GM18511 (cell line): ENCODE measurements around the gene IKZF1.
"Not testable (repeated sequence)": the region's sequence is repeated elsewhere in the genome, so short reads cannot be mapped to it uniquely, and the experiment has no call there.

Experiments used
- ATAC-seq: cut with Tn5 transposase; IDR thresholded peaks from one replicate; pipeline ENCODE4 v1.9.1; 2021; ENCODE audit warnings: mild to moderate bottlenecking, moderate library complexity; ENCODE audit not compliant: unreplicated experiment

Gene IKZF1

DNA sequence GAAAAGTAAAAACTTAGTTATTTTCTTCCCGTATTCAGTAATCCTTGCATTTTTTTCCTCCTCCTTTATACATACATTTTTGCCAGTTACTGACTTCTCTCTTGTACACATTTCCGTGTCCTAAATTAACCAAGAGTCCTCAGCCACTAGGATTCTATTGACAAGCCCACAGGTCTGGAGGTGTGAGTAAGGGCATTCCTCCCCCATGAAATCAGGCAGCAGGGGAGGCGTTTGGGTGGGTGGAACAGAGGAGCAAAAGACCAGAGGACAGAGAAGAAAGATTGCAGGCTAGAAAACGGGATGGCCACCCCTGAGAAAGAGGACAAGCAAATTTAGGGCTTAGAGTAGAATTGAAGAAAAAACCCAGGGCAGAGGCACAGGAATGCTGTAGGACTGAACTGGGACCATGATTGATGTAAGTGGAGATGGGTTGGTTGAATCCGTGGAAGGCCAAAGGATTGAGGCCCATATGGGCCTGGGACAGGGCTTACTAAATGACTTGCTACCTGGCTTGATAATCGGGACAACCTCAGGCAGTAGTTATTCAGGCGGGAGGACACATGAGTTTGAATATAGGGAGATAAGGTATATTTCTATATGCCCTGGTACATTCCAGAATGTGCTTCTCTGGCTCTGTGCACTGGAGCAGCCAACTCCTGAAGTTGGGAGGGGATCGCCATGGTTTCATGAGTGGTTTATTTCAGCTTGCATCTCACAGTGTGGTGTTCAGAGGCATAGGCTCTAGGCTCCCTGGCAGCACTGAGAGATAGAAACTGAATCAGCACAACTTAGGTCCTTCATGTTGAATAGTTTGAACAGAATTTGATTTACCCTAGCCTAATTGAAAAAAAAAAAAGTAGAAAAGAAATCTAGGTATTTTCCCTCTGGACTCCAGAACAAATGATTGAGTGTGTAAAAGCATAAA lies 28.0 kb downstream of the IKZF1 start:
- ATAC-seq, result no peak

DNA sequence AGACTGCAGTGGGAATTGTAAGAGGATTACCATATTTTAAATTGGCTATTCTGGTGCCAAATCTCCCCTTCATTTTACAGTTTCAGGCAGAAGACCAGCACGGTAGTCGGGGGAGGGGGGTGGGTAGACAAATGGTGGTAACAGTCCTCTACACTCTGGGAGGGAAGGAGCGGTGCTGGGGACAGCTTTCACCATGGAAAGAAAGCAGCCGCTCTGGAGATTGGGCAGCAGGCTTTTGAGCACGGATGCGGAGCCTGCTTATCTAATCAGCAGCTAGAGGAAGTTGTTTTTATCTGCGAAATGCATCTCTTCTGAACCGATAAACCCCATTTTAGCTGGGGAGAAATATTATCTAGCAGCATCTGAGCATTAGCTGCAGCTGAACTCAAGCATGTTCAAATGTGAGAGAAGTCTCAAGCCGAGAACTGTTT lies 28.7 kb downstream of the IKZF1 start:
- ATAC-seq, result no peak

- ATAC-seq, result no peak
Observed at GRCh38 chr7:50334341-50334994, 30.0 kb downstream of the IKZF1 start.

GRCh38 chr7:50335230-50335794 lies 30.8 kb downstream of the IKZF1 start:
- no peak for ATAC-seq

GRCh38 chr7:50335795-50336754 lies 31.6 kb downstream of the IKZF1 start:
- peak; percentile 29 for ATAC-seq

DNA sequence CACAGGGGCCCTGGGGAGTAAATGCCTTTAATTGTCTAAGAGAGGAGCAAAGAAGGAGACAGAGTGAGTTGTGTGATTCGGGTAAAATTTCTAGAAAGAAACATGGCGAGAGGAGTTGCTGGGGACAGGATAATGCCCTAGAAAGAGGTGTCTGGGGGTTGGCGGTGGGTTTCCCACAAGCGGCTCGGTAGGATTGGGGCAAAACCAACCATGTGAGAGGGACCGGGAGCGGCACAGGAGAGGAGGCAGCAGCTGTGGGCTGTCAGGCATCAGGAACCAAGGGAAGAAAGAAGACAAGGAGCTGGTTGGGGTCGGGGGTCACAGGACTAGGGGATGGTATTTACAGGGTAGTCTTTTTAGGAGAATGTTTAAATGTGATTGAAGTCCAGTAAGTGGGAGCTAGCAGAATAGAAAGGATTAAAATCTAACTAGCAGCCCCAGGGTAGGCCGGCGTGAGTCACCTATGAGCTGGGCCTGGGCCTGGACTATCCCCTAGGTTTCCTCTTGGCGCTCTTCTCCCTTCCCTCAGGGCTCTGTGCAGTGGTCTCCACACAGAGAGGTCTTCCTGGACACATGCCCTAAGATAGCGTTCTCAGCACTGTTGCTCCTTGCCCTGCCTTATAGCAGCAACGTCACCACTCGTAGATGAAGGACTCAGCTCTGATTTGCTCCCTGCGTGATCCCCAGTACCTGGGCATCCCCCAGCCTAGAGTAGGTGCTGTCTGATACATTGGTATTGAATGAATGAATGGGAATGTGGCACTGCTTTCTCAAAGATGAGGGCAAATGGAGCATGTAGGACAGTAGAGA lies 32.6 kb downstream of the IKZF1 start:
- ATAC-seq, result no peak

DNA sequence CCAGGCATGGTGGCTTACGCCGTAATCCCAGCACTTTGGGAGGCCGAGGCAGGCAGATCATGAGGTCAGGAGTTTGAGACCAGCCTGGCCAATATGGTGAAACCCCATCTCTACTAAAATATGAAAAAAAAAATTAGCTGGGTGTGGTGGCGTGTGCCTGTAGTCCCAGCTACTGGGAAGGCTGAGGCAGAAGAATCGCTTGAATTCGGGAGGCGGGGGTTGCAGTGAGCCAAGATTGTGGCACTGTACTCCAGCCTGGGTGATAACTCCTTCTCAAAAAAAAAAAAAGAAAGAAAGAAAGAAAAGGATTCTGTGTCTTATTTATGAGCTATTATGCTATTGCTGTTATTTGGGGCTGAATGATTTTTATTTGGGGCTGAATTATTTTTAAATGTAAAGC lies 35.0 kb downstream of the IKZF1 start:
- ATAC-seq, result not testable (repeated sequence)

DNA sequence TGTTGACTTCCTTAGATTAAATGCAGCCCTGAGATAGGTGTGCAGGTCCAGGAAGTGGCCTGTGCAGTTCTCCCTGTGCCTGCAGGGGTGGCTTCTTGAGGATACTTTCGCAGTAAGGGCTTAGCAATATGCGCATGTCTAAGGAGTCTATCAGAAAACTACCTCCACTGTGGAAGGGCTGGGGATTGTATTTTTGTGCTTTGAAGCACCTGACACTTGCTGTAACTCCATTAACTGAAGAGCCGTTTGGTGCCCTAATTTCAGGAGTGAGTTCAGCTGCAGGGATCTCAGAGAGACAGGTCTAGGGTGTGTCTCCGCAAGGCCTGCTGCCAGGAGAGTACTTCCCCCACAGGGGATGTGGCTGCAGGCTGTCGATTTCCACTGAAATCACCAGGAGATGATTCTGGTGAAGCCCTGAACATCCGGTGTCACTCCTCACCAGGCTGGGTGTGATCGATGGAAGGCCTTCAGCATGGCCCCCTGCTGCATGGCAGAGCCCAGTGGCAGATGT lies 35.5 kb downstream of the IKZF1 start:
- peak; percentile 28 for ATAC-seq

GRCh38 chr7:50341724-50342123 lies 37.2 kb downstream of the IKZF1 start:
- ATAC-seq, result no peak

- no peak for ATAC-seq
Observed at GRCh38 chr7:50342616-50343114, 38.1 kb downstream of the IKZF1 start.

GRCh38 chr7:50346545-50347497 lies 42.3 kb downstream of the IKZF1 start:
- no peak for ATAC-seq

DNA sequence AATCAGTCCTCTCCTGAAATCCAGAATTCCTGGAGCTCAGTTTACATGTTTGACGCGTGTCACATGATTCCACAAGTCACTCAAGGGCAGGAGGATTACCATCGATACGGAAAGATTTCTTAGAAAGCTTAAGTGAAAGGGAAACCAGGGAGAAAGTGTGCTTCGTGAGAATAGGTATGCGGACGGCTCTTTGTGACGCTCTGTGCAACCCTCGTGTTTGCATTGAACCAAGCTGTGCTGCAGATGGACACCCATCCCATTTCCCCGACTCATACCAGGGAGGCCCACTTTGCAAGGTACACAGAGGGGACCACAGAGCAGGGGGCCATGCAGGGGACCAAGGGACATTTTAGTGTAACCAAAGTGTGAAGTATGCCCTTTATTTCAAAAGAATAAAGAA lies 43.2 kb downstream of the IKZF1 start:
- no peak for ATAC-seq

- no peak for ATAC-seq
Observed at GRCh38 chr7:50348469-50349162, 44.1 kb downstream of the IKZF1 start.

GRCh38 chr7:50349399-50349798 lies 44.9 kb downstream of the IKZF1 start:
- no peak for ATAC-seq

DNA sequence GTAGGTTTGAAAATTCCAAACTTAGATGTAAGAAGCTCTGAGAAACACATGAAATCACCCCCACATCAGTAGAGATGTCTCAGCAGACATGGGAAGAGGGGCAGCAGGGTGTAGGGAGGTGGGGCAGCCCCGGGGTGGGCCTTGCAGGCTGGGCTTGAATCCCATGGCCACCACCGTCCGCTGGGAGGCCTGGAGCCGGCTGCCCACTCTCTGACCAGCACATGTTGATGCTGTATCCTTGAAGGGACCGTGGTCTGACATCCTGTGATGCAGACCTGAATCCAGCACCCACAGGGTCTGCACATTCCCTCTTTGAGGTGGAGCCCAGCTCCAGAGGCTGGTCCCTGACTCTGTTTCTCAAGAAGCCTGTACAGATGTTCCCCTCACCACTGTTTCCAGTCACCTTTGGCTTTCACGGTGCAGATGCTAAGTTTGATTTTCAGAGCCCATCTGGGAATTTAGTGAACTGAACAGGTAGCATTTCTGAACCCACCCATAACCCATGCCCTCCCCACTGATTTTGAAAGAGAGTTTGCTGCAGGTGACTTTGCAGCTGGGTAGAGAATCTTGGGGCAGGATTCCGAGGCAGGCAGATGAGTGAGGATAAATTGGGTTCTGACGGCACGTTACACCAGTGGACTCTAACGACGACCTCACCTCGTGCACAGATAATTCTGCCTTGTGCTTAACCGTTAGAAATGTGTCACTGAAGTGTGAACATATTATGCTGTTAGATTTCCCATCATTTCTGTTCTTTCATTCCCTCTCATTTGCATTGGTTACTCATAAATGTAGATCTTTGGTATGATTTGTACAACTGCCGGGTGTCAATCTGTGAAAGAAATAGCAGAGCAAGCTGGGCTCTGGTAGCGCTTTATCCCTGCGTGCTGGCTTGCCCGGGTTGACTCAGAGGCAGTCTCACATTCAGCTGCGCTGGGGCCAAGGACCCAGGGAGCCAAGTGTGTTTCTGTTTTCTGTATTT lies 45.7 kb downstream of the IKZF1 start:
- ATAC-seq, result peak; percentile 86

DNA sequence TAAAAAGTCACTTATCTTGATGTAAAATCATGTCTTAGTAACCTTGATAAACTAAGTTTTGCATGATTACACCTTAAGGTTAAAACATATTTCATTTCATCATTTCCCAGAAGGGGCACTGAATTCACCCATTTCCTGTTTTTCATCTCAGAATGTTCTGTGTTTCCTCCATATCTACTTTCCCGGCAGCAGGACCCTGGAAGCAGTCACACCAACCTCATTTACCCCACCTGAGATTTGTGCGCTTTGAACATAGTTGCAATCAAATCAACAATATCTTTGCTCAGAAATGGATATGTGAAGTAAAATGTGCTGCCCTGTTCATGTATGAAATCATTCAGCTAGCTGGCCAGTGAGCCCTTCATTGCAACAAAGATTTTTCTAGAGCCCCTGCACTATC lies 46.8 kb downstream of the IKZF1 start:
- ATAC-seq, result no peak

DNA sequence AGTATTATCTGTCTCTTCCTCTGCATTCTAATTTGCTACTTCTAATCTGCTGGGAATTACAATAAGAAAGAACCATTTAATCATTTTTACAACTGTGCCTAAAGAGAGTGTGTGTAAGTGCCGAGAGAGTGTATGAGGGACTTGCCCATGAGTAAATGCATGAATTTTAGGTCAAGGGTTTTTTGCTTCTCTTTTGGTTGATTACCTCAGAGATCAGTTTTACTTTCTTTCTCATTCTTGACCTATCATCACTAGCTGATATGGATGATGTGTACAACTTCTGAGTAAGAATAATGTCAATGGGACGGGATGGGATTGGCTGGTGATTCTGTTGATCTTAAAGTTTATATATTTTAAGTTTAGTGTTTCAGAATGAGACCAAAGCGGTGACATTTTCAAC lies 47.8 kb downstream of the IKZF1 start:
- peak; percentile 79 for ATAC-seq
